Suprapubic skin (tissue), 3 donors: ENCODE data around the gene HIVEP1.

Experiments
- EP300 ChIP-seq: sonication (generic); formaldehyde crosslinking; IDR thresholded peaks from one replicate; pipeline ENCODE4 v1.6.1; 2017; ENCODE audit warnings: antibody characterized with exemption
- TF ChIP-seq, protein P1 (sequence below), 2 donors: fragments of 200-600 bp in 1 of 2; fragments of 450-650 bp in 1 of 2; sonication (generic) in 1 of 2; IDR thresholded peaks; one replicate each; pipeline ENCODE4 v1.5.1; 2016 to 2019; ENCODE audit warnings: antibody characterized with exemption in 2 of 2, mild to moderate bottlenecking in 1 of 2, moderate library complexity in 1 of 2

DNA sequence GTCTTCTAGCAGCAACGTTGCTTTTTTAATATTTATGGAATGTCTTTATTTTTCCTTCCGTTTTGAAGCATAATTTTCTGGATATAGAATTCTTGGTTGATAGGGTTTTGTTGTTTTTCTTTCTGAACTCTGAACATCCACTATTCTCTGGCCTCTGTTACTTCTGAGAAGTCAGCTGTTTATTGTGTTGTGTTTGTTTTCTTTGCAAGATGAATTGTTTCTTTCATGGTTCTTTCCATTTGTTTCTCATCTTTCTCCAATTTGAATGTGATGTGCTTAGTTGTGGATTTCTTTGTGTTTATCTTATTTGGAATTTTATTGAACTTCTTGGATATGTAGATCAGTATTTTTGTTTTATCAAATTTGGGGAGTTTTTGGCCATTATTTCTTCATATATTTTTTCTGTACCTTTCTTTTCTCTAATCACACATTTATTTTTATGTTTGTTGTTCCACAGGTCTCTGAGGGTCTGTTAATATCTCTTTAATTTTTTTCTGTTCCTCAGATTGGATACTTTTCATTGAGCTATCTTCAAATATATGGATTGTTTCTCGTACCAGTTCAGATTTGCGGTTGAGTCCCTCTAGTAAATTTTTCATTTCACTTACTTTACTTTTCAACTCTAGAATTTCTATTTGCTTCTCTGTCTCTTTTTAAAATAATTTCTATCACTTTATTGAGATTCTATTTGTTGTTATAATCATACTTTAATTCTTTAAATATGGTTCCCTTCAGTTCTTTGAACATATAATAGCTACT lies 18.0 kb downstream of the HIVEP1 start:
- TF ChIP-seq, protein P1, sequence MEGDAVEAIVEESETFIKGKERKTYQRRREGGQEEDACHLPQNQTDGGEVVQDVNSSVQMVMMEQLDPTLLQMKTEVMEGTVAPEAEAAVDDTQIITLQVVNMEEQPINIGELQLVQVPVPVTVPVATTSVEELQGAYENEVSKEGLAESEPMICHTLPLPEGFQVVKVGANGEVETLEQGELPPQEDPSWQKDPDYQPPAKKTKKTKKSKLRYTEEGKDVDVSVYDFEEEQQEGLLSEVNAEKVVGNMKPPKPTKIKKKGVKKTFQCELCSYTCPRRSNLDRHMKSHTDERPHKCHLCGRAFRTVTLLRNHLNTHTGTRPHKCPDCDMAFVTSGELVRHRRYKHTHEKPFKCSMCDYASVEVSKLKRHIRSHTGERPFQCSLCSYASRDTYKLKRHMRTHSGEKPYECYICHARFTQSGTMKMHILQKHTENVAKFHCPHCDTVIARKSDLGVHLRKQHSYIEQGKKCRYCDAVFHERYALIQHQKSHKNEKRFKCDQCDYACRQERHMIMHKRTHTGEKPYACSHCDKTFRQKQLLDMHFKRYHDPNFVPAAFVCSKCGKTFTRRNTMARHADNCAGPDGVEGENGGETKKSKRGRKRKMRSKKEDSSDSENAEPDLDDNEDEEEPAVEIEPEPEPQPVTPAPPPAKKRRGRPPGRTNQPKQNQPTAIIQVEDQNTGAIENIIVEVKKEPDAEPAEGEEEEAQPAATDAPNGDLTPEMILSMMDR (IDR thresholded peaks at IDR 0.05) = no peak
- no peak for TF ChIP-seq EP300
